Testis (tissue), 3 donors: ENCODE results near the gene RHOV. TPM values are rescaled to one million over a fixed set of nuclear protein-coding genes. Genes with fewer than 3 reads are reported as not detected.

ENCODE experiments used
- DNase-seq: peaks from one replicate; pipeline ENCODE4 v3.0.0-alpha.2; 2019
- H3K27ac ChIP-seq, 2 donors: fragments of 200-600 bp; sonication (generic); one replicate each; pipeline ENCODE4 v1.5.1; 2019
- H3K27me3 ChIP-seq: fragments of 200-600 bp; sonication (generic); one replicate; pipeline ENCODE4 v1.5.1; 2019
- H3K36me3 ChIP-seq: fragments of 200-600 bp; sonication (generic); one replicate; pipeline ENCODE4 v1.5.1; 2017; ENCODE audit warnings: low read depth; ENCODE audit errors: missing control alignments
- H3K4me1 ChIP-seq: fragments of 200-600 bp; sonication (generic); one replicate; pipeline ENCODE4 v1.5.1; 2019
- H3K4me3 ChIP-seq, 2 donors: fragments of 200-600 bp; sonication (generic); one replicate each; pipeline ENCODE4 v1.5.1; 2017 to 2019
- H3K9me3 ChIP-seq: fragments of 200-600 bp; sonication (generic); one replicate; pipeline ENCODE4 v1.5.1; 2017
- POLR2A ChIP-seq: fragments of 450-650 bp; IDR thresholded peaks from one replicate; pipeline ENCODE4 v1.6.1; 2017; ENCODE audit warnings: antibody characterized with exemption, mild to moderate bottlenecking, moderate library complexity
- WGBS, 2 donors: methylation state at CpG; one replicate each; pipeline ENCODE4 v1.1.5; 2018; 5-methylcytosine and 5-hydroxymethylcytosine counted together
- intact Hi-C: fragments of 100-400 bp; cut with DNase I; formaldehyde crosslinking; loops from one replicate; pipeline ENCODE4 v1.15.1; 2023; ENCODE audit warnings: low total_unique reads
- polyA plus RNA-seq: library from polyadenylated mRNA; stranded (reverse); fragments of 350-450 nt; fragmentation: Illumina TruSeq; extraction: RNeasy Lipid Tissue Mini Kit (QIAGEN cat#74804); gene quantifications from one replicate; pipeline ENCODE4 v1.2.3, GENCODE V29; 2014; ENCODE audit warnings: low read depth, low replicate concordance; ENCODE audit not compliant: insufficient read depth
- total RNA-seq, 2 donors: library from RNA; depleted of rRNA; stranded (reverse); fragments of >200 nt; gene quantifications; one replicate each; pipeline ENCODE4 v1.2.3, GENCODE V29; 2016
- TF ChIP-seq, protein P1 (sequence below), 3 experiments: fragments of 450-650 bp in 2 of 3; fragments of 200-600 bp in 1 of 3; sonication (generic) in 1 of 3; IDR thresholded peaks; one replicate each; pipeline ENCODE4 v1.5.1; 2016 to 2019; ENCODE audit warnings: antibody characterized with exemption in 3 of 3, mild to moderate bottlenecking in 2 of 3, moderate library complexity in 1 of 3

The RHOV gene
- total and polyA plus RNA-seq, 3 donors from 2014 or later, result 0.24 to 0.91 (median 0.50) TPM

GRCh38 chr15:40915116-40915661, 41.2 kb upstream of the RHOV start:
- Histone ChIP-seq H3K27ac (no peak overlapping the region), H3K27me3 (no peaks in the 10 kb centered on the region), H3K36me3 (no peaks in the 10 kb centered on the region), H3K4me3 (no peak overlapping the region), H3K4me1 (no peaks in the 10 kb centered on the region), H3K9me3 (no peaks in the 10 kb centered on the region)
- DNase-seq, result no peak
- intact Hi-C loops, result no loop called here
- TF ChIP-seq, protein P1, sequence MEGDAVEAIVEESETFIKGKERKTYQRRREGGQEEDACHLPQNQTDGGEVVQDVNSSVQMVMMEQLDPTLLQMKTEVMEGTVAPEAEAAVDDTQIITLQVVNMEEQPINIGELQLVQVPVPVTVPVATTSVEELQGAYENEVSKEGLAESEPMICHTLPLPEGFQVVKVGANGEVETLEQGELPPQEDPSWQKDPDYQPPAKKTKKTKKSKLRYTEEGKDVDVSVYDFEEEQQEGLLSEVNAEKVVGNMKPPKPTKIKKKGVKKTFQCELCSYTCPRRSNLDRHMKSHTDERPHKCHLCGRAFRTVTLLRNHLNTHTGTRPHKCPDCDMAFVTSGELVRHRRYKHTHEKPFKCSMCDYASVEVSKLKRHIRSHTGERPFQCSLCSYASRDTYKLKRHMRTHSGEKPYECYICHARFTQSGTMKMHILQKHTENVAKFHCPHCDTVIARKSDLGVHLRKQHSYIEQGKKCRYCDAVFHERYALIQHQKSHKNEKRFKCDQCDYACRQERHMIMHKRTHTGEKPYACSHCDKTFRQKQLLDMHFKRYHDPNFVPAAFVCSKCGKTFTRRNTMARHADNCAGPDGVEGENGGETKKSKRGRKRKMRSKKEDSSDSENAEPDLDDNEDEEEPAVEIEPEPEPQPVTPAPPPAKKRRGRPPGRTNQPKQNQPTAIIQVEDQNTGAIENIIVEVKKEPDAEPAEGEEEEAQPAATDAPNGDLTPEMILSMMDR (IDR thresholded peaks at IDR 0.05), result no peak
- TF ChIP-seq POLR2A, result no peak
- 87 to 91% methylated on average over 10 to 12 of the region's 12 CpGs for WGBS, 2 donors

GRCh38 chr15:40914486-40914885, 40.5 kb upstream of the RHOV start:
- H3K27ac ChIP-seq, result no peak overlapping the region
- H3K4me1 ChIP-seq, result no peaks in the 10 kb centered on the region
- TF ChIP-seq, protein P1 (IDR thresholded peaks at IDR 0.05), result no peak
- no peak for TF ChIP-seq POLR2A
- intact Hi-C loops, result no loop called here
- no peaks in the 10 kb centered on the region for H3K36me3 ChIP-seq
- H3K4me3 ChIP-seq, result no peak overlapping the region
- 52 to 88% methylated on average over 2 to 8 of the region's 8 CpGs for WGBS, 2 donors
- no peak for DNase-seq
- no peaks in the 10 kb centered on the region for H3K27me3 ChIP-seq
- H3K9me3 ChIP-seq, result no peaks in the 10 kb centered on the region

DNA sequence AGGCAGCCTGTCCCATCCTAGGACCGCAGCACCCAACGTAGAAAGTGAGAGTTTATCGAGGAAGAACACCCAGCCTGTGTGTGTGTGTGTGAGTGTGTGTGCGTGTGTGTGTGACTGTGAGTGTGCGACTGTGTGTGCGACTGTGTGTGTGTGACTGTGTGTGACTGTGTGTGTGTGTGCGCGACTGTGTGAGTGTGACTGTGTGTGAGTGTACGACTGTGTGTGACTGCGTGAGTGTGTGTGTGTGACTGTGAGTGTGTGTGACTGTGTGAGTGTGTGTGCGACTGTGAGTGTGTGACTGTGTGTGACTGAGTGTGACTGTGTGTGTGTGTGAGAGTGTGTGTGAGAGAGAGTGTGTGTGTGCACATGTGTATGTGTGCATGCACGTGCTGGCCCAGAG, 40.0 kb upstream of the RHOV start:
- no peak for TF ChIP-seq POLR2A
- TF ChIP-seq, protein P1 (IDR thresholded peaks at IDR 0.05), result no peak
- 84 to 95% methylated on average over 12 of the region's 12 CpGs for WGBS, 2 donors
- H3K36me3 ChIP-seq, result no peaks in the 10 kb centered on the region
- H3K9me3 ChIP-seq, result no peaks in the 10 kb centered on the region
- no peak overlapping the region for H3K27ac ChIP-seq
- DNase-seq, result no peak
- no peaks in the 10 kb centered on the region for H3K4me1 ChIP-seq
- no peak overlapping the region for H3K4me3 ChIP-seq
- intact Hi-C loops, result no loop called here
- H3K27me3 ChIP-seq, result no peaks in the 10 kb centered on the region

- Histone ChIP-seq H3K27ac (no peak overlapping the region), H3K36me3 (no peaks in the 10 kb centered on the region), H3K4me3 (no peak overlapping the region), H3K4me1 (peaks cover 2% of the 10 kb centered on the region), H3K9me3 (no peaks in the 10 kb centered on the region), H3K27me3 (no peaks in the 10 kb centered on the region)
- intact Hi-C loops, result no loop called here
- DNase-seq, result no peak
- WGBS, 2 donors, result 79 to 83% methylated on average over 6 of the region's 6 CpGs
- TF ChIP-seq, protein P1 (IDR thresholded peaks at IDR 0.05), result no peak
- TF ChIP-seq POLR2A, result no peak
These were observed 38.4 kb upstream of the RHOV start for GRCh38 chr15:40912478-40912877.

GRCh38 chr15:40911693-40912092, 37.7 kb upstream of the RHOV start:
- WGBS, 2 donors, result 81 to 93% methylated on average over 2 of the region's 2 CpGs
- no peak overlapping the region for H3K4me3 ChIP-seq
- intact Hi-C loops, result no loop called here

More at GRCh38 chr15:40911693-40912092, 37.7 kb upstream of the RHOV start:
- no peak for TF ChIP-seq POLR2A
- TF ChIP-seq, protein P1 (IDR thresholded peaks at IDR 0.05), result no peak
- H3K4me1 ChIP-seq, result peaks cover 10% of the 10 kb centered on the region
- no peak overlapping the region for H3K27ac ChIP-seq
- no peaks in the 10 kb centered on the region for H3K27me3 ChIP-seq
- H3K36me3 ChIP-seq, result no peaks in the 10 kb centered on the region
- no peaks in the 10 kb centered on the region for H3K9me3 ChIP-seq
- no peak for DNase-seq
